Neural crest cell (in vitro differentiated cells): ENCODE results near the gene ING3. TPM values are rescaled to one million over a fixed set of nuclear protein-coding genes. Genes with fewer than 3 reads are reported as not detected.

ENCODE experiments used
- DNase-seq: peaks from one replicate; pipeline ENCODE4 v3.0.0; 2021; ENCODE audit warnings: low read depth, mixed read lengths, low spot score
- H3K27ac Mint-ChIP-seq: one replicate; pipeline ENCODE4 v1.8.0; 2021; ENCODE audit warnings: mild to moderate bottlenecking, mixed read lengths; ENCODE audit not compliant: unreplicated experiment
- H3K27me3 Mint-ChIP-seq: 2 replicates; pipeline ENCODE4 v1.8.0; 2021; ENCODE audit warnings: low read depth, mild to moderate bottlenecking, mixed read lengths
- H3K36me3 Mint-ChIP-seq: 2 replicates; pipeline ENCODE4 v1.8.0; 2021; ENCODE audit warnings: low read depth, mild to moderate bottlenecking, mixed read lengths
- H3K4me1 Mint-ChIP-seq: 2 replicates; pipeline ENCODE4 v1.8.0; 2021; ENCODE audit warnings: mixed read lengths
- H3K4me3 Mint-ChIP-seq: one replicate; pipeline ENCODE4 v1.8.0; 2021; ENCODE audit warnings: mild to moderate bottlenecking, mixed read lengths
- H3K9me3 Mint-ChIP-seq: 2 replicates; pipeline ENCODE4 v1.8.0; 2021; ENCODE audit warnings: mixed read lengths
- total RNA-seq: library from RNA; stranded (reverse); gene quantifications from 2 replicates; pipeline ENCODE4 v1.2.1, GENCODE V29; 2021
- TF ChIP-seq, protein P1 (sequence below): fragments of 200-600 bp; sonication (generic); conservative IDR thresholded peaks from 2 replicates; pipeline ENCODE4 v1.5.0; 2021; ENCODE audit warnings: antibody characterized with exemption, mild to moderate bottlenecking

Gene ING3
- total RNA-seq, 1 donor from 2014 or later, result 26.9 TPM

DNA sequence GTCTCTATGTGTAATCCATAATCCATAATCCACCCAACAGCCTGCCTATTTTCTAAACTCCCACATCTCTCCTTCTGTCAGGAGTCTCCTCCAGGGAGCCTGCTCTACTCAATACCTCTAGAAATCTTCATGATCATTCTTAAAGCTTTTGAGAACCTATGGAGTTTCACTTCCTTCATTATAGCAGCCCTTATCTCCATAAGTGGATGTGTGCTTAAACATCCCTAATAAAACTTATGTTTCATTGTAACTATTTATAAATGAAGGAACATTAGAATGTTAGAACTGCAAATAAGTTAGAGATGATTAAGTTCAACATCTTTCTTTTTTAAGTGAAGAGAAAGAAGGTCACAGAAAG lies 46.4 kb downstream of the ING3 start:
- TF ChIP-seq, protein P1, sequence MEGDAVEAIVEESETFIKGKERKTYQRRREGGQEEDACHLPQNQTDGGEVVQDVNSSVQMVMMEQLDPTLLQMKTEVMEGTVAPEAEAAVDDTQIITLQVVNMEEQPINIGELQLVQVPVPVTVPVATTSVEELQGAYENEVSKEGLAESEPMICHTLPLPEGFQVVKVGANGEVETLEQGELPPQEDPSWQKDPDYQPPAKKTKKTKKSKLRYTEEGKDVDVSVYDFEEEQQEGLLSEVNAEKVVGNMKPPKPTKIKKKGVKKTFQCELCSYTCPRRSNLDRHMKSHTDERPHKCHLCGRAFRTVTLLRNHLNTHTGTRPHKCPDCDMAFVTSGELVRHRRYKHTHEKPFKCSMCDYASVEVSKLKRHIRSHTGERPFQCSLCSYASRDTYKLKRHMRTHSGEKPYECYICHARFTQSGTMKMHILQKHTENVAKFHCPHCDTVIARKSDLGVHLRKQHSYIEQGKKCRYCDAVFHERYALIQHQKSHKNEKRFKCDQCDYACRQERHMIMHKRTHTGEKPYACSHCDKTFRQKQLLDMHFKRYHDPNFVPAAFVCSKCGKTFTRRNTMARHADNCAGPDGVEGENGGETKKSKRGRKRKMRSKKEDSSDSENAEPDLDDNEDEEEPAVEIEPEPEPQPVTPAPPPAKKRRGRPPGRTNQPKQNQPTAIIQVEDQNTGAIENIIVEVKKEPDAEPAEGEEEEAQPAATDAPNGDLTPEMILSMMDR, result no peak
- Mint-ChIP-seq H3K36me3 (no peaks in the 10 kb centered on the region), H3K4me3 (no peak overlapping the region), H3K27me3 (no peaks in the 10 kb centered on the region), H3K4me1 (no peaks in the 10 kb centered on the region), H3K27ac (no peak overlapping the region), H3K9me3 (no peaks in the 10 kb centered on the region)
- no peak for DNase-seq

GRCh38 chr7:120997882-120998474 lies 47.4 kb downstream of the ING3 start:
- no peak overlapping the region for H3K27ac Mint-ChIP-seq
- TF ChIP-seq, protein P1, result no peak
- no peaks in the 10 kb centered on the region for H3K4me1 Mint-ChIP-seq
- no peak for DNase-seq
- H3K9me3 Mint-ChIP-seq, result no peaks in the 10 kb centered on the region
- no peak overlapping the region for H3K4me3 Mint-ChIP-seq
- no peaks in the 10 kb centered on the region for H3K36me3 Mint-ChIP-seq
- H3K27me3 Mint-ChIP-seq, result no peaks in the 10 kb centered on the region

DNA sequence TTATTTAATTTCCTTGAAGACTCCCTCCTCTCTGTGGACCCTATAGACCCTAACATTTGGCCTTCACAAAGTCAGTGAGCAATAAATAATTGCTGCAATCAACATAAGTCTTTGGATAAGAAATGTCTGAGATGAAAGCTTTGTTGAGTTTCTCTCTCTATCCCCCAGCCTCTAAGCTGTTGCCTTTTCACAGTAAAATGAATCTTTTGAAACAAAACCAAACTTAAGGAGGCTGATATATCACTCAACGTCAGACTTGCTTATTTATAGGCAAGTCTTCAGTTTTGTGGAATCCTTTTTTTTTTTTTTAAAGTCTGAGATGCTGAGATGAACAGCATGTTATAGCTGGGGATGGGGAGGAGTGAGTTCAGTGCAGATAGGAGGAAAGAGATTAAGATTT lies 47.9 kb downstream of the ING3 start:
- DNase-seq, result no peak
- Mint-ChIP-seq H3K4me1 (no peaks in the 10 kb centered on the region), H3K9me3 (peaks cover 1% of the 10 kb centered on the region), H3K27me3 (no peaks in the 10 kb centered on the region), H3K27ac (no peak overlapping the region), H3K4me3 (no peak overlapping the region), H3K36me3 (no peaks in the 10 kb centered on the region)
- TF ChIP-seq, protein P1, result no peak

DNA sequence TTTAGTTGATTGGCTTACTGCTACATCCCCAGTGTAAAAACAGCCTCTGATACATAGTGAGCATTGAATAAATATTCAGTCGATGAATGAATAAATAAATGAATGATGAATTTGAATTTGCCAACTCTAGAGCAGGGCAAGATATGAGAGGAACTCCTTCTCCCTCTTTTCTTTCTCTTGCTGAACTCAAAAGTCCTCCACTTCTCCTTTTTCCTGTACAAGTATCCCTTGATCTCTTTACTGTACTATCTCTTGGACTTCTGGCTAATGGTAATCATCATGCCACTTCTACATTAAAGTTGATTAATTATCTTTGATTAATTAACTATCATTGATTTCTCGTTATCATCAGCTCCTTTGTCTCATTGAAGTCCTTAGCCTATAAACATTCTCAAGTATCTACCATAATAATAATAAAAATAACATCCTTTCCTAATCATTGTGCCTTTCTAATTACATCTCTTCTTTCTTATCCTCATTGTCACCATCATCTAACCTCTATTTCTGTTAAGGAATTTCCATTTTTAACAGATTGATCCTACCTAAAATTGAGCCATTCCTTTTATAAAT lies 48.5 kb downstream of the ING3 start:
- H3K27ac Mint-ChIP-seq, result no peak overlapping the region

GRCh38 chr7:121000081-121000983 lies 49.8 kb downstream of the ING3 start:
- H3K4me3 Mint-ChIP-seq, result no peak overlapping the region
- DNase-seq, result no peak
- H3K27ac Mint-ChIP-seq, result no peak overlapping the region
- H3K4me1 Mint-ChIP-seq, result no peaks in the 10 kb centered on the region
- TF ChIP-seq, protein P1, result no peak
- no peaks in the 10 kb centered on the region for H3K27me3 Mint-ChIP-seq
- H3K36me3 Mint-ChIP-seq, result no peaks in the 10 kb centered on the region
- H3K9me3 Mint-ChIP-seq, result peaks cover 2% of the 10 kb centered on the region

More for the DNA sequence above, 48.5 kb downstream of the ING3 start:
- Mint-ChIP-seq H3K36me3 (no peaks in the 10 kb centered on the region), H3K27me3 (no peaks in the 10 kb centered on the region), H3K4me3 (no peak overlapping the region), H3K4me1 (no peaks in the 10 kb centered on the region), H3K9me3 (peaks cover 2% of the 10 kb centered on the region)
- no peak for DNase-seq
- TF ChIP-seq, protein P1, result no peak
